Metanephros (tissue), 1 donor: ENCODE results near the gene PPIL1. TPM values are rescaled to one million over a fixed set of nuclear protein-coding genes. Genes with fewer than 3 reads are reported as not detected.

Experiments
- total RNA-seq: library from RNA; depleted of rRNA; stranded (reverse); fragments of >200 nt; gene quantifications from one replicate; pipeline ENCODE4 v1.2.3, GENCODE V29; 2014

Gene PPIL1
- 29.0 TPM for total RNA-seq

GRCh38 chr6:36874443-36875249, at the start of gene PPIL1:
Gene PPIL1 (minus strand): TSS chr6:36874803. CDS start chr6:36874772, 31 bp downstream.

GRCh38 chr6:36885461-36886401, 11.1 kb upstream of the PPIL1 start, which contains the start of gene C6orf89:
Gene C6orf89 (plus strand): TSS chr6:36885952. CDS start chr6:36899445, 13,493 bp downstream.

GRCh38 chr6:36838896-36839748, 35.5 kb downstream of the PPIL1 start, which contains the start of gene CPNE5:
Gene CPNE5 (minus strand): TSS chr6:36839444. CDS start chr6:36839377, 67 bp downstream.

Other genes with a start within 250 kb of the PPIL1 start
- 27.4 TPM for gene CDKN1A, start 196.1 kb downstream of the PPIL1 start, total RNA-seq
- 1.5 TPM for gene RAB44, start 177.0 kb downstream of the PPIL1 start, total RNA-seq
- gene CPNE5, start 35.4 kb downstream of the PPIL1 start, total RNA-seq = 14.2 TPM
- 34.2 TPM for gene C6orf89, start 11.1 kb upstream of the PPIL1 start, total RNA-seq
- 8.8 TPM for gene PI16, start 79.9 kb upstream of the PPIL1 start, total RNA-seq
- gene MTCH1, start 111.4 kb upstream of the PPIL1 start, total RNA-seq = 146 TPM
- 10.9 TPM for gene FGD2, start 130.9 kb upstream of the PPIL1 start, total RNA-seq